GM19455 (cell line): ENCODE data around the gene MAST4.

Experiments used
- ATAC-seq: cut with Tn5 transposase; IDR thresholded peaks from one replicate; pipeline ENCODE4 v1.9.1; 2021; ENCODE audit not compliant: unreplicated experiment

MAST4 gene

GRCh38 chr5:67031692-67032091 is 435.5 kb downstream of the MAST4 start:
- no peak for ATAC-seq

- no peak for ATAC-seq
Observed at GRCh38 chr5:67032921-67033664, 436.9 kb downstream of the MAST4 start.

- no peak for ATAC-seq
Observed at GRCh38 chr5:67033880-67034651, 437.9 kb downstream of the MAST4 start.

- ATAC-seq: no peak
Observed at GRCh38 chr5:67035098-67035740, 439.0 kb downstream of the MAST4 start.

GRCh38 chr5:67037171-67037570 is 441.0 kb downstream of the MAST4 start:
- no peak for ATAC-seq

GRCh38 chr5:67038817-67039603 is 442.8 kb downstream of the MAST4 start:
- ATAC-seq: no peak

GRCh38 chr5:67042176-67043003 is 446.2 kb downstream of the MAST4 start:
- no peak for ATAC-seq

- ATAC-seq: no peak
Observed at GRCh38 chr5:67043796-67044511, 447.8 kb downstream of the MAST4 start.

- ATAC-seq: no peak
Observed at GRCh38 chr5:67045816-67046740, 449.9 kb downstream of the MAST4 start.

GRCh38 chr5:67047160-67047559 is 451.0 kb downstream of the MAST4 start:
- no peak for ATAC-seq

GRCh38 chr5:67047616-67048015 is 451.4 kb downstream of the MAST4 start:
- no peak for ATAC-seq

GRCh38 chr5:67050125-67050524 is 453.9 kb downstream of the MAST4 start:
- no peak for ATAC-seq

GRCh38 chr5:67050635-67051034 is 454.4 kb downstream of the MAST4 start:
- ATAC-seq: no peak

GRCh38 chr5:67051164-67051563 is 455.0 kb downstream of the MAST4 start:
- ATAC-seq: no peak

GRCh38 chr5:67052034-67052433 is 455.8 kb downstream of the MAST4 start:
- no peak for ATAC-seq

- no peak for ATAC-seq
Observed at GRCh38 chr5:67053229-67053628, 457.0 kb downstream of the MAST4 start.

- no peak for ATAC-seq
Observed at GRCh38 chr5:67058998-67059743, 463.0 kb downstream of the MAST4 start.
